ENCODE data around the gene SKI.

- TF ChIP-seq CTCF (IDR thresholded peaks at IDR 0.05), result no peak
- no peak for TF ChIP-seq POLR2AphosphoS5 (IDR thresholded peaks at IDR 0.05)
- TF ChIP-seq POLR2A (IDR thresholded peaks at IDR 0.05), result no peak
Observed at GRCh38 chr1:2302292-2302925, 74.3 kb downstream of the SKI start.

All from transverse colon (tissue), 4 donors.